Activated CD8-positive, alpha-beta memory T cell treated with anti-CD3 and anti-CD28 coated beads for 1 hour (primary cell): ENCODE data around the gene RIC1.
"Not testable (repeated sequence)": the region's sequence is repeated elsewhere in the genome, so short reads cannot be mapped to it uniquely, and the experiment has no call there.

Experiments
- DNase-seq, 2 donors: peaks; one replicate each; pipeline ENCODE4 v3.0.0-alpha.2; 2020; ENCODE audit warnings: low read depth in 1 of 2; ENCODE audit errors: extremely low read depth in 1 of 2

Gene RIC1

DNA sequence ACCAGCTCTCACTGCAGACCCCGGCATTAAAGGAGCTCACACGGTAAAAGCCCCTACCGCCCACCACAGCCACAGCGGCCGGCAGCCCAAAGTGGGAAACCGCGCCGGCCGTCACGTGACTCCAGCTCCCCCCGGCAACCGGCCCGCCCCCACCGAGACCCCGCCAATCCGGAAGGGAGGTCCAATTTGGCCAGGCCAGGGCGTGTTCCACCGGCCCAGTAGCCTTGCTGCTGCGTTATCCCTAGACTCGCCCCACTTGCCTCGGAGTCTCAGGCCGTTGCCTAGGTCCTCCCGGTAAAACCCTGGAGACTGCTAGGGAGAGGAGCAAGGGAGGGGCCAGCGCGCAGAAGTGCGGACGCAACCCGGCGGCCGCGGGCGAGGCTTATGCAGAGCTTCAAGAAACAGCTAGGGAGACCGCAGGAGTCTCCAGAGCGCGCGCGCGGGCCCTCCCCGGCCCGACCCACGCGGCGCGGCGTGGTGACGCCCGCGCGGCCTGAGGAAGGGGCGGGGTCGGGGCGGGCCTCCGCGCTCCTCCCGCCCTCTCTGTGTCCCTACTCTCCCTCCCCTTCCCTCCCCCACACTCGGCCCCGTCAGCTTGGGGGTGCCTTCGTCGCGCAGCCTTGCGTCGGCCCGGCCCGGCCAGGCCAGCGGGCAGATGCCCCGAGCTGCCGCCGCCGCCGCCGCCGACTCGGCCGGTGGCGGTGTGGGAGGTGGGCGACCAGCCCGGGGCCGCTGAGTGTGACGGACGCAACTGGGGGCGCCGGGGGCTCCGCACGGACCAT is at the start of gene RIC1:
Gene RIC1 (plus strand): TSS at position 578 of the 782 bp plus-strand sequence. CDS start 203 bp downstream, at position 781.
- DNase-seq = peak; percentile 60 to 84

DNA sequence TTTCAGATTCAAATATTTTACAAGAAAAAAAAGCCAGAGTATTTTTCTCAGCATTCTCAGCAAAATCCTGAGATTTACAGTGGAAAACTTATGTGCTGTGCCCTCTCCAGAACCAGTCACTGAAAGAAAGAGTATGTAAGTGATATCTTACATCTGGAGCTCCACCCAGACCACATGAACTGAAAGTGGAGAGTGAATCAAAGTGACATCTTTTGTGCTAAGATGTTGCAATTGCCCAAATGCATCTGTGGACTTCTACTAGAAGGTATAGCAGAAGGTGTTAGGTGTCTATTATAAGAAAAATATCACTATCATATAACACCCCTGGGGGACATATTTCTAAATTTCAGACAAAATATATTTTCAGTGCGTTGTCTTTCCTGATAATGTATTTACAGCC is 49.0 kb upstream of the RIC1 start:
- DNase-seq = no peak

- DNase-seq = no peak
Observed at GRCh38 chr9:5580650-5581049, 48.3 kb upstream of the RIC1 start.

GRCh38 chr9:5581706-5582105 is 47.2 kb upstream of the RIC1 start:
- not testable (repeated sequence) for DNase-seq

GRCh38 chr9:5582835-5583195 is 46.1 kb upstream of the RIC1 start:
- DNase-seq = no peak

- no peak for DNase-seq
Observed at GRCh38 chr9:5586391-5586802, 42.5 kb upstream of the RIC1 start.

DNA sequence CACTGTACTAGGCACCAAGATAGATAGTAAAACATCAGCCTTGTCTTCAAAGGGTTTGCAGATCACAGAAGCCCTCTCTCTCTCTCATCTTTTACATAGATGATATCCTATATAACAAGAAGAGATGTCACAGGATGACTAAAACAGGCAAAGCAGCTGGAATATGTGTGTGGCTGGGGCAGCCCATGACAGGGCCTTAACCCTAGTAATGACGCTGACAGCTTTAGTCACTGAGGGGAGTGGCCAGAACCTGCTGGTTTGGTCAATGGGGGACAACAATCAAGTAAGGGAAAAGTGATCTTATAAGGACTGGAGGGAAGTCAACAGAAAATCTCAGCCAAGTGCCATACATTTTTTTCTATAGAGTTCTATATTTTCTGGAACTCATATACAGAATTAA is 41.9 kb upstream of the RIC1 start:
- peak in 1 of 2 donors; percentile 3 for DNase-seq

DNA sequence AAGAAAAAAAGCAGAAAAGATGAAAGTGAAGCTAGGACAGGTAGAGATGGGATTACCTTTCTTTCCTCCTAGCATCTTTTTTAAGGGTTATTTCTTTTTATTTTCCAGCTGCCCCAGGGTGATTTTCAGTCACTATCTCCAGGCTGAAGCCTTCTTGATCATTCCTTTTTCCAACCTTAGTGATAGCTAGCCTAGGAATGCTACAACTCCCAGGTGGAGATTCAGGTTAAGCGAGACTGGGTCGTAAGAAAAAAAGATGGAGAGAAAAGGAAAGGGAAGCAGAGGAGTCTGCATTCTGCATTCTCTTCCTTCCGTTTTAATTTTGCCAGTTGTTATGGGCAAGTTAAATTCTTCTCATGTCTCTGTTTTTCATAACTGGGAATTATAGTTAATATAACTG is 36.7 kb upstream of the RIC1 start:
- no peak for DNase-seq

DNA sequence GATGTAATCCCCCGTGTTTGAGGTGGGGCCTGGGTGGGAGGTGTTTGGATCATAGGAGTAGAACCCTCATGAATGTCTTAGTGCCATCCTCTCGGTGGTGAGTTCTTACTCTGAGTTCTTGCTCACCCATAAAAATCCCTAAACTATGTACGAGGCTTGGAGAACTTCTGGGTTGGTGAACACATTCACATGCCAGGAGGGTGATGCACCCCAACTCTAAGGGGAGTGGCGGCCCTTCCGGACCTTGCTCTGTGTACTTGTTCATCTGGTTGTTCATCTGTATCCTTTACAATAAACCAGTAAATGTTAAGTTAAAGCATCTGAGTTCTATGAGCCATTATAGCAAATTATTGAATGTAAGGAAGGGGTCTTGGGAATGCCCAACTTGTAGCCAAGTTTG is 36.0 kb upstream of the RIC1 start:
- DNase-seq = no peak

DNA sequence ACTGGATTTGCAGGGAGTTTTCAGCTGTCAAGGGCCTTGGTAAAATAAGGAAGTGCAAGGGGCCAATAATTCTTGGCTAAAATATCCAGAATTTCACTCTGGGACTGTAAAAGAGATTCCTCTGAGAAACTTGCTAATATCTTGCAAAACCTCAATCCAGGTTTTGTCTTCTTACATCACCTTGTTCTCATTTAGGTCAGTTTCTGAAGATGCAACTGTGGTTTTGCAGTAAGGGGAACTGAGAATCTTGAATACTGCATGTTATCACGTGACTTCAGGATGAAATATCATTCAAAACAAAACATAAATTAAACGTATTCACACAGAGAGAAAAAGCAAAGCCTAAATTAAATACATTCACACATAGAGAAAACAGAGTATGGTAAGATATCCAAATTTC is 35.0 kb upstream of the RIC1 start:
- no peak for DNase-seq

GRCh38 chr9:5596173-5596572 is 32.7 kb upstream of the RIC1 start:
- no peak for DNase-seq

- DNase-seq = no peak
Observed at GRCh38 chr9:5608298-5609225, 20.3 kb upstream of the RIC1 start.

DNA sequence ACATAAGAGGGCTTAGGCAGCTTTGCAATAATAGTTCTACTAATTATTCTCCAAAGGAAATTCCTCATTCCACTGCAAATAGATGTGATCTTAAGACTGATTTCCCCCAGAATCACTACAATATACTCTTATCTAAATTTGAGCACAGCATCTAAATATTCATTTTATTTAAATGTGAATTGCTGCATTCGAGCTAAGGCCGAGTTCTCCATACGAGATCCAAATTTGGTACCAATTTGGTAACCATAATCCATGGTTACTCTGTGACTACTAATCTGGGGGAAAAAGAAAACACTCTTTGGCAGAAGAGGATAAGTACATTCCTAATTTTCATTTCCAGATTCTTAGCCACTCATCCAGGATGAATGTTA is 19.7 kb upstream of the RIC1 start:
- DNase-seq = no peak

- DNase-seq = no peak
Observed at GRCh38 chr9:5610491-5610890, 18.4 kb upstream of the RIC1 start.

GRCh38 chr9:5611321-5612184 is 17.4 kb upstream of the RIC1 start:
- DNase-seq = no peak

- no peak for DNase-seq
Observed at GRCh38 chr9:5612185-5612530, 16.7 kb upstream of the RIC1 start.

GRCh38 chr9:5614192-5614591 is 14.7 kb upstream of the RIC1 start:
- no peak for DNase-seq

GRCh38 chr9:5614985-5615384 is 13.9 kb upstream of the RIC1 start:
- no peak for DNase-seq

- no peak for DNase-seq
Observed at GRCh38 chr9:5617749-5618148, 11.2 kb upstream of the RIC1 start.

DNA sequence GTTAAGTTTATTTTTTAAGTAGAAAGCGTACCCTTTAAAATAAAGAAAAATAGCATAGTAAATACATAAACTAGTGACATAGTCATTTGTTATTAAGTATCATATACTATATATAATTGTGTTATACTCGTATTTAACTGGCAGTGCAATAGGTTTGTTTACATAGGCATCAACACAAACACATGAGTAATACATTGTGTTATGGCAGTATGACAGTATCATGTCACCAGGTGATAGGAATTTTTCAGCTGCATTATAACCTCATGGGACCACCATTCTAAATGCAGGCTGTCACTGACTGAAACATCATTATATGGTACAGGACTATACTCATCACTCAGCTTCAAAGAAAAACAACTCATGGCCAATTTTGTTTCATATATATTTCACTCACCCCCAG is 8.4 kb upstream of the RIC1 start:
- no peak for DNase-seq

- no peak for DNase-seq
Observed at GRCh38 chr9:5621327-5621726, 7.6 kb upstream of the RIC1 start.
